ENCODE data around the gene SMAD2.

DNA sequence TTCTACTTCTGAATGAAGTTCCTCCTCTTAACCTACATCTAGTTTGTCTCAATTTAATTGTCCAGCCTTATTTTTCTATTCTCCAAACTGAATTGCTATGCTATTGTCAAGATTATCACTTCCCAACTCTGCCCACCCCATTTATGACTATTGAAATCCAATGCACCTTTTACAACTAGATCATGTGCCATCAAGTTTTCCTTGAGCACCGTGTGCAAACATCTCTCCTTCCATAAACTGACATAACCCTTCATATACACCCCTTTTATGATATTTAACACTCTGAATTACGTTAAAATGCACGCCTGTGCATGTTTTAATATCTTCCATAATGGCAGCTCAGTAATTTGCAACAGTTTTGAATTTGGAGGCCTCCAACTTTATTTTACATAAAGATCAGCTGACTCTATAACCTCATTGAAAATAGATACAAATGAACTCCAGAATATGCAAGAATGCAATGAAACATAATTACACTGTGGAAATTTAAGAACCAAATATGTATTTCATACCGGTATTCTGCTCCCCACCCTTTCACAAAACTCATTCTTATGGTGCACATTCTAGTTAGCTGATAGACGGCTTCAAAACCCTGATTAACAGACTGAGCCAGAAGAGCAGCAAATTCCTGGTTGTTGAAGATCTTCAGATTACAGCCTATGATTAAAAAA, 85.5 kb downstream of the SMAD2 start:
- no peak for TF ChIP-seq EZH2 (IDR thresholded peaks at IDR 0.05; ENCODE audit: insufficient read depth, poor library complexity, severe bottlenecking)
- TF ChIP-seq EZH2phosphoT487 (IDR thresholded peaks at IDR 0.05; ENCODE audit: insufficient read depth, low read depth): no peak

Measured in GM23248 (cell line).